ENCODE measurements around the gene DGKH. TPM values are rescaled to one million over a fixed set of nuclear protein-coding genes. Genes with fewer than 3 reads are reported as not detected.

DGKH gene
- polyA plus RNA-seq, 1 donor from 2014 or later, result 3.5 TPM

- no peaks in the 10 kb centered on the region for H3K9me2 ChIP-seq (ENCODE audit: insufficient read depth, low read length)
- no peak for TF ChIP-seq RAD21 (conservative IDR thresholded peaks at IDR 0.05)
- TF ChIP-seq SMC3 (conservative IDR thresholded peaks at IDR 0.05; ENCODE audit: poor library complexity), result no peak
- no peak for TF ChIP-seq MXI1 (conservative IDR thresholded peaks at IDR 0.05; ENCODE audit: poor library complexity, severe bottlenecking)
- no peak for TF ChIP-seq CTCF (IDR thresholded peaks at IDR 0.05; ENCODE audit: poor library complexity, severe bottlenecking)
- no peak for TF ChIP-seq REST (IDR thresholded peaks at IDR 0.05; ENCODE audit: borderline replicate concordance)
- no peak for TF ChIP-seq TAF1 (IDR thresholded peaks at IDR 0.05; ENCODE audit: low read depth)
- TF ChIP-seq POLR2AphosphoS5 (IDR thresholded peaks at IDR 0.05), result no peak
- TF ChIP-seq EZH2 (IDR thresholded peaks at IDR 0.05; ENCODE audit: borderline replicate concordance, insufficient read depth, low read length, poor library complexity, severe bottlenecking), result no peak
- TF ChIP-seq EP300 (conservative IDR thresholded peaks at IDR 0.05; ENCODE audit: poor library complexity, severe bottlenecking), result no peak
- no peak overlapping the region for H3K9ac ChIP-seq (ENCODE audit: low read length)
- no peak overlapping the region for H3K4me3 ChIP-seq (ENCODE audit: low read length)
- no peaks in the 10 kb centered on the region for H3K79me2 ChIP-seq (replicated peaks; ENCODE audit: insufficient read depth, low read length)
- no peak overlapping the region for H3K27ac ChIP-seq (ENCODE audit: low read length)
- no peaks in the 10 kb centered on the region for H3K27me3 ChIP-seq (ENCODE audit: insufficient read depth, low read depth, low read length)
- H4K20me1 ChIP-seq (ENCODE audit: insufficient read depth), result no peaks in the 10 kb centered on the region
- no peaks in the 10 kb centered on the region for H3K9me3 ChIP-seq (ENCODE audit: low read length)
- no peaks in the 10 kb centered on the region for H3F3A ChIP-seq (ENCODE audit: insufficient read depth, low read length, poor library complexity, severe bottlenecking)
- no peak overlapping the region for H3K4me2 ChIP-seq (ENCODE audit: low read length)
- no peaks in the 10 kb centered on the region for H3K36me3 ChIP-seq (ENCODE audit: insufficient read depth, low read length)
- no peak overlapping the region for H2AFZ ChIP-seq (ENCODE audit: low read depth, low read length)
These were observed 104.0 kb downstream of the DGKH start for GRCh38 chr13:42152495-42152894.

GRCh38 chr13:42153199-42154113 is 105.0 kb downstream of the DGKH start:
- H3K36me3 ChIP-seq (ENCODE audit: insufficient read depth, low read length), result no peaks in the 10 kb centered on the region
- no peak overlapping the region for H3K4me2 ChIP-seq (ENCODE audit: low read length)
- H3K27ac ChIP-seq (ENCODE audit: low read length), result no peak overlapping the region
- H3K27me3 ChIP-seq (ENCODE audit: insufficient read depth, low read depth, low read length), result no peaks in the 10 kb centered on the region
- no peaks in the 10 kb centered on the region for H3F3A ChIP-seq (ENCODE audit: insufficient read depth, low read length, poor library complexity, severe bottlenecking)
- H3K9me2 ChIP-seq (ENCODE audit: insufficient read depth, low read length), result no peaks in the 10 kb centered on the region
- H3K9ac ChIP-seq (ENCODE audit: low read length), result no peak overlapping the region
- no peak overlapping the region for H3K4me3 ChIP-seq (ENCODE audit: low read length)
- TF ChIP-seq MXI1 (conservative IDR thresholded peaks at IDR 0.05; ENCODE audit: poor library complexity, severe bottlenecking), result no peak
- no peaks in the 10 kb centered on the region for H3K9me3 ChIP-seq (ENCODE audit: low read length)
- H4K20me1 ChIP-seq (ENCODE audit: insufficient read depth), result no peaks in the 10 kb centered on the region
- no peaks in the 10 kb centered on the region for H3K79me2 ChIP-seq (replicated peaks; ENCODE audit: insufficient read depth, low read length)
- no peak overlapping the region for H2AFZ ChIP-seq (ENCODE audit: low read depth, low read length)

Measured in neural cell (in vitro differentiated cells).